Muscle layer of colon (tissue), 2 donors: ENCODE data around the gene IFI27.
"Not testable (repeated sequence)": the region's sequence is repeated elsewhere in the genome, so short reads cannot be mapped to it uniquely, and the experiment has no call there.

ENCODE experiments used
- H3K27ac ChIP-seq: one replicate; pipeline ENCODE4 v1.7.0; 2013; ENCODE audit warnings: low read depth, mild to moderate bottlenecking, low read length, moderate library complexity
- H3K27me3 ChIP-seq, 2 donors: one replicate each; pipeline ENCODE4 v1.7.0; 2013; ENCODE audit warnings: low read length in 2 of 2, mild to moderate bottlenecking in 2 of 2; ENCODE audit not compliant: insufficient read depth in 2 of 2, control insufficient read depth in 1 of 2
- H3K36me3 ChIP-seq: one replicate; pipeline ENCODE4 v1.7.0; 2013; ENCODE audit warnings: mild to moderate bottlenecking, low read length; ENCODE audit not compliant: insufficient read depth
- H3K4me1 ChIP-seq: one replicate; pipeline ENCODE4 v1.7.0; 2013; ENCODE audit warnings: mild to moderate bottlenecking, low read length; ENCODE audit not compliant: insufficient read depth
- H3K4me3 ChIP-seq, 2 donors: one replicate each; pipeline ENCODE4 v1.7.0; 2013; ENCODE audit warnings: low read length in 2 of 2, low read depth in 1 of 2, mild to moderate bottlenecking in 1 of 2, moderate library complexity in 1 of 2
- H3K9ac ChIP-seq: one replicate; pipeline ENCODE4 v1.7.0; 2013; ENCODE audit warnings: low read length
- H3K9me3 ChIP-seq: one replicate; pipeline ENCODE4 v1.7.0; 2013; ENCODE audit warnings: mild to moderate bottlenecking, low read length
- donor health status: abdominal sarcoma.
- donor health status: Adenocarcinoma of cecum.

The IFI27 gene

DNA sequence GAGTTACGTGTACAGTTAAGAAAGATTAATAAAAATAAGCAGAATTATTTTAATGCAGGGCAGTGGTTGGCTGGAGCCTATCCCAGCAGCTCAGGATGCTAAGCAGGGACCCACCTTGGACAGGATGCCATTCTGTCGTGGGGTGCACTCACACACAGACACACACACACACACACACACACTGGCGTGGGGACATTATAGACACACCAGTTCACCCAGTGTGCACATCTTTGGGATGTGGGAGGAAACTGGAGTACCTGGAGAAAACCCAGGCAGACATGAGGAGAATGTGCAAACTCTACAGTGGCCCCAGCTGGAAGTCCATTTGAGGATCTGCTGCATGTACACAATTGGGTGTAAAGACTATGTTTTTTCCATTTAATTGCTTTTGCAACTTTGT, 31.7 kb downstream of the IFI27 start:
- no peaks in the 10 kb centered on the region for H3K4me1 ChIP-seq
- no peaks in the 10 kb centered on the region for H3K36me3 ChIP-seq
- H3K27ac ChIP-seq = no peak overlapping the region
- no peak overlapping the region for H3K9ac ChIP-seq
- H3K9me3 ChIP-seq = no peaks in the 10 kb centered on the region
- H3K4me3 ChIP-seq = no peak overlapping the region
- H3K27me3 ChIP-seq = no peaks in the 10 kb centered on the region

DNA sequence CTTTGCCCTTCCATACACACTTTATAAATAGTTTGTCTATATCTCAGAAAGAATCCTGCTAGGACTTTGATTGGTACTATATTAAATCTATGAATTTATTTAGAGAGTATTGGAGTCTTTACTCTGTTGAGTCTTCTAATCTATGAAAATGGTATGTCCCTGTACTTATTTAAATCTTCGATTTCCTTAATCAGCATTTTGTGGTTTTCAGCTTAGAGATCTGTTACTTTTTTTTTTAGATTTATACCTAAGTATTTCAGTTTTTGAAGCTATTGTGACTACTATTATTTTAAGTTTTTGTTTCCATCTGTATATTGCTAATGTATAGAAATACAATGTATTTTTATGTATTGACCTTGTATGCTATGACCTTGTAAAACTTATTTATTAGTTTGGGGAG, 32.3 kb downstream of the IFI27 start:
- Histone ChIP-seq H3K9me3 (no peaks in the 10 kb centered on the region), H3K27me3 (no peaks in the 10 kb centered on the region), H3K36me3 (no peaks in the 10 kb centered on the region), H3K9ac (no peak overlapping the region), H3K4me1 (no peaks in the 10 kb centered on the region), H3K4me3 (no peak overlapping the region), H3K27ac (no peak overlapping the region)

DNA sequence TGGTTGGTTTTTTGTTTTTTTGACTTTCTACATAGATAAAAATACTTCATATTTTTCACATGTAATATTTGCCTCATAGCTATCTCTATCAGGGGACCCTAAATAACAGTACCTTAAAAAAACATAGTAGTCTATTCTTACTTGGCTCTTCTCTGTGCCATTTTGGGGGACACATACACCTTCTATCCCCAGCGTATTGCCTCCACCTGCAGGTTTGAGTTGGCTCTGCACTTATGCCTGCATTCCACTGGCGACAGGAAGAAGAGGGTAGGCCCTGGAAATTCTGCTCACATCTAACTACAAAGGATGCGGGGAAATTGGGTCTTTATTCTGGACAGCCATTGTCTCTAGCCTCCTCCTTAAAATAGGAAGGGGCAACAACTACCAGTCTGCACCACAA, 32.7 kb downstream of the IFI27 start:
- Histone ChIP-seq H3K36me3 (no peaks in the 10 kb centered on the region), H3K27me3 (no peaks in the 10 kb centered on the region), H3K9ac (no peak overlapping the region), H3K9me3 (no peaks in the 10 kb centered on the region), H3K27ac (no peak overlapping the region), H3K4me1 (no peaks in the 10 kb centered on the region), H3K4me3 (no peak overlapping the region)

DNA sequence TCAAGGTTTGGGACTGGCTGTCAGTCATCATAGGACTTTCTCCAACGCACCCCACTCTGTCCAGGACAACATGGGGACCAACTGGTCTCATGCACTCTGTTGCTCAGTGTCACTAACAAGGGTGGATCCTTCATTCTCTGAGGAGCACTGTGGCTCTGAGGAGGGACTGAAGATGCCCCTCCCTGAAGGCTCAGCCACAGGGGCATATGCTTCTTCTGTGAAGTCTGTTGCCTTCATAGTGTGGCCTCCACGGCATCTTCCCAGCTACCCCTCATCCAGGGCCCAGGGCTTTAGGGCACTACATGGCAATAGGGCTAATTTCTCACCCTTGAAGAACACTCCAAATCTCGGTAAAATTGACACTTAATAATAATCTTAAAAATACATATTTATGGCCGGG, 33.2 kb downstream of the IFI27 start:
- H3K27ac ChIP-seq = no peak overlapping the region
- H3K27me3 ChIP-seq = no peaks in the 10 kb centered on the region
- no peaks in the 10 kb centered on the region for H3K4me1 ChIP-seq
- no peak overlapping the region for H3K9ac ChIP-seq
- H3K4me3 ChIP-seq = no peak overlapping the region
- no peaks in the 10 kb centered on the region for H3K36me3 ChIP-seq
- H3K9me3 ChIP-seq = no peaks in the 10 kb centered on the region

DNA sequence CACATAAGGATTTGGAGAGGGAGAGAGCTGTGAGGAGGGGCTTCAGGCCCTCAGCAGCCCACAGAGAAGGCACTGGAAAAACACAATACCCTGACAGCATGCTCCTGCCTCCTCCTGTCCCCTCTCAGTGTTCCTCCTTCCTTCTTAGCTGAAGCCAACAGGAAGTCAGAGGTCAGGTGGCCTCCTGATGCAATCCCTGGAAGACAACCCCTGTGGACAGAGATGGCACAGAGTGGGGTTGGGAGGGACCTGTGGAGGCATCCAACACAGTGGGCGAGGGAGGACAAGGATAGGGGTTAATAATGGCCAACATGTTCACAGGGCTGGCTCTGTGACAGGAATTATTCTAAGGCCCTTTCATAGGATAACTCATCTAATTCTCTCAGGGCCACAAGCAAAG, 34.2 kb downstream of the IFI27 start:
- H3K36me3 ChIP-seq = no peaks in the 10 kb centered on the region
- no peaks in the 10 kb centered on the region for H3K9me3 ChIP-seq
- H3K27me3 ChIP-seq = no peaks in the 10 kb centered on the region
- no peaks in the 10 kb centered on the region for H3K4me1 ChIP-seq
- no peak overlapping the region for H3K9ac ChIP-seq
- no peak overlapping the region for H3K4me3 ChIP-seq
- H3K27ac ChIP-seq = no peak overlapping the region

DNA sequence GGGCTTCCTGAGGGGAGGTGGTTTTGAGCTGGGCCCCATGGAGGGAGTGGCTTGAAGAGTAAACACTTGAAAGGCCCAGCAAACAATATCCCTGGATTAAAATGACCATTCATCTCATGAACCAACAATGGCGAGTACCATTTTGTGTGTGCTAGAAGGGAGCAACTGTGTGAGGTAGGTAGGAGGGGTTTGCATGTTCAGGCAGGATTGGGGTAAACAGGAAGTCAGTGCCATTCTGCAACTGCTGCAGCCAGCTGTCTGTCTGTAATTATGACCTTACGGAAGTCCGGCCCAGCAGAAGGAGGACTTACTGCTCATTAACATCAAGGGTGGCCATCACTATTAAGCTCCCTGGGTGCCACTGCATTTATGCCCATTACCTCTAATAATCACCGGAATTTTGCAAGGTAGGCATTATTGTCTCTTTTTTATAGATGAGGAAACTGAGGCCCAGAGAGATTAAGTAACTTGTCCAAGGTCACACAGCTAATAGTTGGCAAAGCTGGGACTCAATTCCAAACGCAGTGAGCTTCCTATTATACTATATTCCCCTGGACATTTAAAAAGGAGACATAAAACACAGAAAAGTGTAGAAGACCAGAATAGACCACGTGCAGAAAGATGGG, 35.5 kb downstream of the IFI27 start:
- Histone ChIP-seq H3K4me3 (no peak overlapping the region), H3K9ac (no peak overlapping the region), H3K4me1 (no peaks in the 10 kb centered on the region), H3K36me3 (no peaks in the 10 kb centered on the region), H3K9me3 (no peaks in the 10 kb centered on the region), H3K27me3 (no peaks in the 10 kb centered on the region), H3K27ac (no peak overlapping the region)

DNA sequence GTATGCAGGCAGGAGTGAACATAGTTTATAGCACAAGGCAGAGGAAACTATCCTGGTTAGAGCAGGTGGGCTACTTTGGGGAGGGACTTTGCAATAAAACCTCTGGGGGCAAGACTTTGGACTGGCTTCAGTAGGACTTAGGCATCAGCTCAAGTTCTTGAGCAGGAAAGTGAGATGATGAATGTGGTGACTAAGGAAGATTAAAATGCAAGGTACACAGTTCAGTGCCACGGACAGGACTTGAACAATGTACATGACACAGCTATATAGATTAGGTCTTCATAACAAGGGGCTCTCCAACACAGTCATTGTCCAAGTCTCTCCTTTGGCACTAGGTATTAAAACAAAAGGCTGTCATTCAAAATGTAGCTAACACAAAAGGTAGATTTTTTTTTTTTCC, 42.1 kb downstream of the IFI27 start:
- H3K9me3 ChIP-seq = no peaks in the 10 kb centered on the region
- H3K27ac ChIP-seq = no peak overlapping the region

DNA sequence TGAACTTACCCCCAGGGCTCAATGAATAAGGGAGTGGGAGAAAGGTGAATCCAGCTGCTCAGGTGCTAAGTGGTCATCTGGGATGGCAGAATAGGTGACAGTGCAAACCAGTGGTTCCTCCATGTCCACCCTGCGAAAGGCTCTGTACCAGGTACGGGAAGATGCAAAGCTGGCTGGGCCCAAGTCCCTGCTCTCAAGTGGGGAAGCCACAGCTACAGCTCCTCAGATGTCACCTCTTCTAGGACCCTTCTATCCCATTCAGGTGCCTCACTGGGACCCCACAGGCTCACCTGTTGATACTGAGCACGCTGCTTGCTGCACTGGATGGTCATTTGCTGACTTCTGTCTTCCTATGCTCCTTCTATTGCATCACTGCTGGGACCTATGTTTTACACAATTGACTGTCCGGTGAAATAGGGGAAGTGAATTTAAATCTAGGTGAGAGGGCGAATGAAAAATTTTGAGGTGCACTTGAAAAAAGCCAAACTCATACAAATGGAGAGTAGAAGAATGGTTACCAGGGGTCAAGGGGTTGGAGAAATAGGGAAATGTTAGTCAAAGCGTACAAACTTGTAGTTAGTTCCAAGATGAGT, 43.3 kb downstream of the IFI27 start:
- no peaks in the 10 kb centered on the region for H3K27me3 ChIP-seq
- no peaks in the 10 kb centered on the region for H3K9me3 ChIP-seq
- H3K9ac ChIP-seq = no peak overlapping the region
- H3K36me3 ChIP-seq = no peaks in the 10 kb centered on the region
- no peak overlapping the region for H3K4me3 ChIP-seq
- H3K27ac ChIP-seq = no peak overlapping the region
- H3K4me1 ChIP-seq = no peaks in the 10 kb centered on the region

More for the DNA sequence above, 42.1 kb downstream of the IFI27 start:
- H3K27me3 ChIP-seq = no peaks in the 10 kb centered on the region
- H3K4me3 ChIP-seq = no peak overlapping the region
- H3K36me3 ChIP-seq = no peaks in the 10 kb centered on the region
- H3K4me1 ChIP-seq = no peaks in the 10 kb centered on the region
- no peak overlapping the region for H3K9ac ChIP-seq

DNA sequence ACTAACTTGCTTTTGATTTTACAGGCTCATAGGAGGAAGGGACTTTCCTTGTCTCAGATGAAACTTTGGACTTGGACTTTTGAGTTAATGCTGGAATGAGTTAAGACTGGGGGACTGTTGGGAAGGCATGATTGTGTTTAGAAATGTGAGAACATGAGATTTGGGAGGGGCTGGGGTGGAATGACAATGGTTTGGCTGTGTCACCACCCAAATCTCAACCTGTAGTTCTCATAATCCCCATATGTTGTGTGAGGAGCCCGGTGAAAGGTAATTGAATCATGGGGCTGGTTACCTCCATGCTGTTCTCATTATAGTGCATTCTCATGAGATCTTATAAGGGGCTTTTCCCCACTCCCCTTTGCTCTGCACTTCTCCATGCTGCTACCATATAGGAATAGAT, 45.6 kb downstream of the IFI27 start:
- not testable (repeated sequence) for H3K9me3 ChIP-seq, H3K27me3 ChIP-seq, H3K36me3 ChIP-seq, H3K4me1 ChIP-seq, H3K27ac ChIP-seq, H3K9ac ChIP-seq, H3K4me3 ChIP-seq

DNA sequence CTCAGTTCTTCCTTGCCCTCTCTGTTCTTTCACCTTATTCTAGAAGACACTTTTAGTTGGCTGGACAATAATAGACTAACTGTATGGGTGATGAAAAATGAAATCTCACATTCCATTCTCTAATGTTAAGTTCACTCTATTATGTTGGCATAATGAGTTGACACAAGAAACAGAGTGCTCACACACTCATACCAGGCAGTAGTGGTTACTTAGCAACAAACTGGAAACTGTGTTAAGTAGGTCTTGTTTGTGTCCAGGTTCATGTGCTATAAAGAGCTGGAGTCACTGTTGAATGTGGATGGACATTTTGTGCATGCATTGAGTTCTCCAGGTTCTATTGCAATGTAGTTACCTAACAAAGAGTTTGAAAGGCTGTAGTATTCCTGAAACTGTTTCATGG, 46.7 kb downstream of the IFI27 start:
- H3K9ac ChIP-seq = no peak overlapping the region
- H3K4me1 ChIP-seq = no peaks in the 10 kb centered on the region
- H3K4me3 ChIP-seq = no peak overlapping the region
- no peak overlapping the region for H3K27ac ChIP-seq
- H3K9me3 ChIP-seq = no peaks in the 10 kb centered on the region
- no peaks in the 10 kb centered on the region for H3K27me3 ChIP-seq
- H3K36me3 ChIP-seq = no peaks in the 10 kb centered on the region

DNA sequence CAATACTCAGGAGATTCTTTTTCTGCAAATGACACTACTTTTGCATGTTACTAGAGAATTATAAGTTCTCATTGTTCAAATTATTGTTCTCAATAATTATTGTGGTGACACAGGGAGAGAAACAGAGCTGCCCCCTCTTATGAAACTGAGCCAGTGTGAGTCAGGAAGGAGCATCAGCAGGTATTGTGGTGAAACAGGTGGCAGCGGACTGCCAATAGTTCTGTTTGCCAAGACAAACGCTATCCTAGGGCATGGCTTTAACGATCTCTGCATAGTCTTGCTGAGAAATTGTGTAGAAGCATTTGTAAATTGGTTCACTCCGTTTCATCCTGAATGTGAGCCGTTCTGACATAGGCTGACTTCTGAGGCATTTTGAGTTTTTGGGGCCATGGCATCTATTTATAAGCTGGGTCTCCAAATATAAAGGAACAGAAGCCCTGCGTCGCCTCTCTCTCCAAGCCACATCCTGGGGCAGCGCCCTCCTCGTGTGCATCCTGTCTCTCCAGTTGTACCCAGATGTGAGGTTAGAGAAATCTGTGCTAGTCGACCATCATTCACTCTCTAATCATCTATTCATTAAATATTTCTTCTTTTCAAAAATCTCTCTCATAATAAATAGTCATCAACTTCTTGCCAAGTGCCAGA, 47.8 kb downstream of the IFI27 start:
- Histone ChIP-seq H3K27me3 (no peaks in the 10 kb centered on the region), H3K9ac (no peak overlapping the region), H3K4me1 (no peaks in the 10 kb centered on the region), H3K4me3 (no peak overlapping the region), H3K27ac (no peak overlapping the region), H3K36me3 (no peaks in the 10 kb centered on the region), H3K9me3 (no peaks in the 10 kb centered on the region)

DNA sequence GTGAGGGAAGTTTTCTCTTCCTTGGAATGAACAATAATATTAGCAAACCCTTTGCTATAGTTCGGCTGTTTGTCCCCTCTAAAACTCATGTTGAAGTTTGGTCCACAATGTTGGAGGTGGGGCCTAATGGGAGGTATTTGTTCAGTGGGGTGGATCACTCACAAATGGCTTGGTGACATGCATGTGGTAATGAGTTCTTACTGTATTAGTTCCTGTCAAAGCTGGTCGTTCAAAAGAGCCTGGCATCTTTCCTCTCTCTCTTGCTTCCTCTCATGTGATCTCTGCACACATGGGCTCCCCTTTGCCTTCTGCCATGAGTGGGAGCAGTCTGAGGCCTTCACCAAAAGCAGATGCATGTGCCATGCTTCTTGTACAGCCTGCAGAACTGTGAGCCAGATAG, 50.5 kb downstream of the IFI27 start:
- Histone ChIP-seq H3K36me3 (no peaks in the 10 kb centered on the region), H3K27ac (no peak overlapping the region), H3K9ac (no peak overlapping the region), H3K9me3 (no peaks in the 10 kb centered on the region), H3K4me3 (no peak overlapping the region), H3K27me3 (peaks cover 0 to 6% of the 10 kb centered on the region in 2 donors), H3K4me1 (no peaks in the 10 kb centered on the region)
